B cell (primary cell): ENCODE data around the gene CD109. TPM values are rescaled to one million over a fixed set of nuclear protein-coding genes. Genes with fewer than 3 reads are reported as not detected.

Source experiments
- ATAC-seq: fragments of 200-7000 bp; cut with Tn5 transposase; one replicate; pipeline ENCODE4 v1.10.0; 2021; ENCODE audit warnings: low read depth, mild to moderate bottlenecking, moderate number of reproducible peaks, moderate library complexity
- CTCF ChIA-PET: fragments of 350-600 bp; sonication (Branson Sonifier 250); formaldehyde crosslinking; loops from one replicate; lab custom pipeline; 2021; ENCODE audit warnings: antibody characterized with exemption, inconsistent platforms; lab: Charles Lee
- POLR2A ChIA-PET: fragments of 350-600 bp; sonication (Branson Sonifier 250); formaldehyde crosslinking; loops from one replicate; lab custom pipeline; 2021; ENCODE audit warnings: antibody characterized with exemption; lab: Charles Lee
- DNase-seq: peaks from one replicate; pipeline ENCODE4 v3.0.0; 2013
- H2AFZ ChIP-seq: 2 replicates; pipeline ENCODE4 v1.6.1; 2012; ENCODE audit warnings: mild to moderate bottlenecking, low read depth, low read length; ENCODE audit not compliant: insufficient read depth, poor library complexity, severe bottlenecking
- H3K27ac ChIP-seq, 2 donors: 1 replicate in 1 of 2; 2 replicates in 1 of 2; pipeline ENCODE4 v1.5.1; 2012 to 2013; ENCODE audit warnings: low read length in 2 of 2, mild to moderate bottlenecking in 2 of 2, moderate library complexity in 1 of 2
- H3K27me3 ChIP-seq, 4 experiments: fragments of 200-600 bp in 1 of 4; sonication (generic) in 1 of 4; replicated peaks in 1 of 4; 1 replicate in 2 of 4; 2 replicates in 2 of 4; pipeline versions ENCODE4 v1.6.1 to v1.7.0; 2013 to 2016; ENCODE audit warnings: low read length in 3 of 4, mild to moderate bottlenecking in 2 of 4, mixed read lengths in 1 of 4, moderate library complexity in 1 of 4; ENCODE audit not compliant: insufficient read depth in 4 of 4, control insufficient read depth in 3 of 4; ENCODE audit errors: control extremely low read depth in 1 of 4
- H3K36me3 ChIP-seq, 2 experiments: replicated peaks in 1 of 2; 1 replicate in 1 of 2; 2 replicates in 1 of 2; pipeline versions ENCODE4 v1.6.1 to v1.7.1; 2013; ENCODE audit warnings: low read length in 1 of 2; ENCODE audit not compliant: insufficient read depth in 2 of 2, control insufficient read depth in 1 of 2; ENCODE audit errors: control extremely low read depth in 1 of 2, extremely low read depth in 1 of 2
- H3K4me1 ChIP-seq, 2 donors: fragments of 200-600 bp in 1 of 2; sonication (generic) in 1 of 2; 1 replicate in 1 of 2; 2 replicates in 1 of 2; pipeline versions ENCODE4 v1.5.1 to v1.6.1; 2013 to 2017; ENCODE audit warnings: low read length in 2 of 2; ENCODE audit not compliant: control insufficient read depth in 2 of 2, insufficient read depth in 2 of 2
- H3K4me2 ChIP-seq: replicated peaks from 2 replicates; pipeline ENCODE3; 2012; ENCODE audit warnings: mild to moderate bottlenecking, low read depth, low read length; ENCODE audit not compliant: poor library complexity, severe bottlenecking
- H3K4me3 ChIP-seq, 5 experiments: fragments of 200-600 bp in 1 of 5; sonication (generic) in 1 of 5; 1 replicate in 3 of 5; 2 replicates in 2 of 5; pipeline versions ENCODE4 v1.5.1 to v1.7.0; 2011 to 2016; ENCODE audit warnings: low read length in 4 of 5, mild to moderate bottlenecking in 4 of 5, low read depth in 2 of 5, control low read depth in 1 of 5, moderate library complexity in 1 of 5; ENCODE audit not compliant: insufficient read depth in 1 of 5; ENCODE audit errors: control extremely low read depth in 1 of 5, extremely low read depth in 1 of 5
- H3K79me2 ChIP-seq: fragments of 200-600 bp; sonication (generic); one replicate; pipeline ENCODE4 v1.6.0; 2016; ENCODE audit warnings: low read length; ENCODE audit not compliant: control insufficient read depth, insufficient read depth
- H3K9ac ChIP-seq: fragments of 200-600 bp; sonication (generic); 2 replicates; pipeline ENCODE4 v1.6.1; 2017; ENCODE audit warnings: mild to moderate bottlenecking, low read length, moderate library complexity
- H3K9me3 ChIP-seq, 3 donors: one replicate each; pipeline versions ENCODE4 v1.6.1 to v1.7.1; 2013; ENCODE audit warnings: low read length in 2 of 3; ENCODE audit not compliant: control insufficient read depth in 2 of 3, insufficient read depth in 1 of 3; ENCODE audit errors: control extremely low read depth in 1 of 3
- H4K20me1 ChIP-seq: 2 replicates; pipeline ENCODE4 v1.6.0; 2012; ENCODE audit warnings: mild to moderate bottlenecking, low read length; ENCODE audit not compliant: insufficient read depth, control insufficient read depth, poor library complexity, severe bottlenecking
- H3K27ac Mint-ChIP-seq: one replicate; pipeline ENCODE4 v1.8.0; 2021; ENCODE audit warnings: mixed read lengths
- H3K27me3 Mint-ChIP-seq: one replicate; pipeline ENCODE4 v1.8.0; 2021; ENCODE audit warnings: mixed read lengths
- H3K4me1 Mint-ChIP-seq: one replicate; pipeline ENCODE4 v1.8.0; 2021; ENCODE audit warnings: mixed read lengths
- H3K4me3 Mint-ChIP-seq: one replicate; pipeline ENCODE4 v1.8.0; 2021; ENCODE audit warnings: mixed read lengths
- H3K9me3 Mint-ChIP-seq: one replicate; pipeline ENCODE4 v1.8.0; 2022; ENCODE audit warnings: mixed read lengths; ENCODE audit not compliant: insufficient read depth
- EZH2 ChIP-seq: IDR thresholded peaks from 2 replicates; pipeline ENCODE4 v1.6.1; 2012; ENCODE audit warnings: borderline replicate concordance, low read depth, mild to moderate bottlenecking, moderate library complexity, low read length; ENCODE audit not compliant: insufficient read depth, poor library complexity, severe bottlenecking
- WGBS: methylation state at CpG from one replicate; pipeline ENCODE4 v1.1.5; 2013; ENCODE audit warnings: missing lambda C conversion rate; ENCODE audit not compliant: insufficient coverage; 5-methylcytosine and 5-hydroxymethylcytosine counted together
- intact Hi-C: fragments of 100-400 bp; cut with micrococcal nuclease; formaldehyde crosslinking; loops from one replicate; pipeline ENCODE4 v1.10.0; 2022
- polyA plus RNA-seq: library from polyadenylated mRNA; depleted of rRNA; stranded (reverse); fragments of >200 nt; gene quantifications from 2 replicates; pipeline ENCODE4 v1.2.3, GENCODE V29; 2012
- total RNA-seq, 2 donors: library from RNA; stranded (reverse); fragments of 120-200 nt in 1 of 2; gene quantifications; 1 replicate in 1 of 2; 2 replicates in 1 of 2; pipeline versions ENCODE4 v1.2.3 to v1.2.4, GENCODE V29; 2013 to 2022
- TF ChIP-seq, protein P1 (sequence below): fragments of 200-600 bp; IDR thresholded peaks from one replicate; pipeline ENCODE4 v1.8.0; 2022; ENCODE audit warnings: antibody characterized with exemption, mild to moderate bottlenecking

The CD109 gene
- total and polyA plus RNA-seq, 2 donors (not counting 1 experiment from before 2014, with no cell fraction given): 0.15 TPM; not detected in 1

DNA sequence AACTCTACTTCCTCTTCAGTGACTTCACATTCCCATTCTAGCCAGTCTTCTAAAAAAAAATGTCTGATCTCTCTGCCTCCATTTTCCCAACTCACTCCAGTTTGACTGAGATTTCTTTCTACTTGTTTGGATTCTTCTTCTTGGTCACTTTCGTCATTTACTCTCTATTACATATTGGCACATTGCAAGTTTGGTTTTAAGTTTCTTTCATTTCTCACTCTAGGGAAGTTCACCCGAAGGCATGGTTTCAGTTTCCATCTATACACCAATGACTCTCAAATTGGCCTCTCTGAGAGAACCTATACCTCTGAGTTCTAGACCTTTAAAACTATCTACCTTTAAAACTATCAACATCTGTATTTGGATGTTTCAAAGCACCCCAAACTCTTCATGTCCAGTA is 51.3 kb downstream of the CD109 start:
- Histone ChIP-seq H3K27me3 (no peaks in the 10 kb centered on the region), H2AFZ (peak overlapping the region; percentile 81), H3K9ac (peak overlapping the region; percentile 46), H4K20me1 (no peaks in the 10 kb centered on the region), H3K9me3 (no peaks in the 10 kb centered on the region), H3K79me2 (no peaks in the 10 kb centered on the region), H3K36me3 (no peaks in the 10 kb centered on the region), H3K4me3 (peak overlapping the region in 4 of 5 experiments; percentile 11 to 53 (median 39)), H3K4me1 (peaks cover 10 to 12% of the 10 kb centered on the region in 2 donors), H3K4me2 (peak overlapping the region; percentile 67), H3K27ac (peak overlapping the region; percentile 33 to 73)
- intact Hi-C loops: no loop called here
- Mint-ChIP-seq H3K4me3 (no peak overlapping the region), H3K27me3 (no peaks in the 10 kb centered on the region), H3K4me1 (peaks cover 4% of the 10 kb centered on the region), H3K9me3 (no peaks in the 10 kb centered on the region), H3K27ac (no peak overlapping the region)
- ATAC-seq (peak; percentile 57), DNase-seq (peak; percentile 55)
- WGBS: 0% methylated on average over 1 of the region's 2 CpGs
- ChIA-PET CTCF (interaction anchor here (3.3 to 11.4 kb wide), 3 partner anchors 8 to 1462 kb away, joined by 26 to 388 read pairs (median 52); partner anchors contain the start of gene COL12A1), POLR2A (no interaction called here)
- no peak for TF ChIP-seq EZH2
- TF ChIP-seq, protein P1, sequence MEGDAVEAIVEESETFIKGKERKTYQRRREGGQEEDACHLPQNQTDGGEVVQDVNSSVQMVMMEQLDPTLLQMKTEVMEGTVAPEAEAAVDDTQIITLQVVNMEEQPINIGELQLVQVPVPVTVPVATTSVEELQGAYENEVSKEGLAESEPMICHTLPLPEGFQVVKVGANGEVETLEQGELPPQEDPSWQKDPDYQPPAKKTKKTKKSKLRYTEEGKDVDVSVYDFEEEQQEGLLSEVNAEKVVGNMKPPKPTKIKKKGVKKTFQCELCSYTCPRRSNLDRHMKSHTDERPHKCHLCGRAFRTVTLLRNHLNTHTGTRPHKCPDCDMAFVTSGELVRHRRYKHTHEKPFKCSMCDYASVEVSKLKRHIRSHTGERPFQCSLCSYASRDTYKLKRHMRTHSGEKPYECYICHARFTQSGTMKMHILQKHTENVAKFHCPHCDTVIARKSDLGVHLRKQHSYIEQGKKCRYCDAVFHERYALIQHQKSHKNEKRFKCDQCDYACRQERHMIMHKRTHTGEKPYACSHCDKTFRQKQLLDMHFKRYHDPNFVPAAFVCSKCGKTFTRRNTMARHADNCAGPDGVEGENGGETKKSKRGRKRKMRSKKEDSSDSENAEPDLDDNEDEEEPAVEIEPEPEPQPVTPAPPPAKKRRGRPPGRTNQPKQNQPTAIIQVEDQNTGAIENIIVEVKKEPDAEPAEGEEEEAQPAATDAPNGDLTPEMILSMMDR: no peak

DNA sequence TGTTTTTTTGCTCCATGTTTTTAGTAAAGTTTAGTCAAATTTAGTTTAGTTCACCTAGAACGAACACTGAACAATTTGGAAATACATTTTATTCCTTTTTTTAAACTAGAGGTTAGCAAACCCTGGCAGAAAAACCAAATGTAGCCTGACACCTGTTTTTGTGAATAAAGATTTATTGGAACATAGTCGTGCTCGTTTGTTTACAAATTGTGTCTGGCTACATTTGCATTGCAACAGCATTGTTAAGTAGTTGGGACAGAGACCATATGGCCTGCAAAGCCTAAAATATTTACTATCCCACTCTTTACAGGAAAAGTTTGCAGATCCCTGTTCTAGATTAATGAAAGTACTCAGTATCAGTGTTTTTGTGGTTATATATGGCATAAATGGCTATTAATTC is 56.9 kb downstream of the CD109 start:
- Mint-ChIP-seq H3K27me3 (peaks cover 5% of the 10 kb centered on the region), H3K4me1 (no peaks in the 10 kb centered on the region), H3K4me3 (no peak overlapping the region), H3K27ac (no peak overlapping the region), H3K9me3 (no peaks in the 10 kb centered on the region)
- ChIA-PET CTCF (no interaction called here), POLR2A (no interaction called here)
- no peaks in the 10 kb centered on the region for H3K4me1 ChIP-seq
- H3K9ac ChIP-seq: no peak overlapping the region
- no peaks in the 10 kb centered on the region for H3K27me3 ChIP-seq
- no peak overlapping the region for H2AFZ ChIP-seq
- H3K79me2 ChIP-seq: no peaks in the 10 kb centered on the region
- H3K27ac ChIP-seq: no peak overlapping the region
- WGBS: no CpG with 5 or more reads among the region's 3 CpGs
- H3K9me3 ChIP-seq: no peaks in the 10 kb centered on the region
- no peak overlapping the region for H3K4me3 ChIP-seq
- no peak for TF ChIP-seq EZH2
- TF ChIP-seq, protein P1: no peak
- H3K36me3 ChIP-seq: no peaks in the 10 kb centered on the region
- ATAC-seq (no peak), DNase-seq (no peak)
- no peak overlapping the region for H3K4me2 ChIP-seq
- intact Hi-C loops: no loop called here
- no peaks in the 10 kb centered on the region for H4K20me1 ChIP-seq
